HG03457 (cell line): ENCODE results near the gene ANG.
"Not testable (repeated sequence)": the region's sequence is repeated elsewhere in the genome, so short reads cannot be mapped to it uniquely, and the experiment has no call there.

Experiments
- ATAC-seq: cut with Tn5 transposase; IDR thresholded peaks from one replicate; pipeline ENCODE4 v1.9.1; 2021; ENCODE audit warnings: moderate number of reproducible peaks; ENCODE audit not compliant: unreplicated experiment

Gene ANG

GRCh38 chr14:20688167-20688839 lies at the start of gene ANG:
Gene ANG (plus strand): TSS chr14:20688764. CDS start chr14:20693565, 4,801 bp downstream.
- no peak for ATAC-seq

- ATAC-seq: no peak
Observed at GRCh38 chr14:20641591-20641990, 47.0 kb upstream of the ANG start, which contains the start of gene OR6S1. Gene OR6S1 (minus strand): TSS chr14:20641691. CDS start chr14:20641691, 0 bp downstream.

DNA sequence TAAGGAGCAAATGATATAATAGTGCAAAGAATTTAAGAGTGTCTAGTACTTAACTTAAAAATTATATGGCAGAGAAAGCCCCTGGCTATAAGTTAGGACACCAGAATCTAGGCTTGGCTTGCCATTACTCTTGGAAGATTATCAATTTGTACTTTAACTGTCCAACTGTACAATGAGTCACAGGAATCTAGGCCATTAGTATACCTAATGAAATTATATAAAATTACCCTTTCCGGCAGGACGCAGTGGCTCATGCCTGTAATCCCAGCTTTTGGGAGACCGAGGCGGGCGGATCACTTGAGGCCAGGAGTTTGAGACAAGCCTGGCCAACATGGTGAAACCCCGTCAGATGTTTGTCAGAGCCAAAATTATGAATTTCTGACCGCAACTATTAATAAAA lies 46.4 kb upstream of the ANG start:
- ATAC-seq: no peak

- ATAC-seq: not testable (repeated sequence)
Observed at GRCh38 chr14:20642755-20643154, 45.8 kb upstream of the ANG start.

DNA sequence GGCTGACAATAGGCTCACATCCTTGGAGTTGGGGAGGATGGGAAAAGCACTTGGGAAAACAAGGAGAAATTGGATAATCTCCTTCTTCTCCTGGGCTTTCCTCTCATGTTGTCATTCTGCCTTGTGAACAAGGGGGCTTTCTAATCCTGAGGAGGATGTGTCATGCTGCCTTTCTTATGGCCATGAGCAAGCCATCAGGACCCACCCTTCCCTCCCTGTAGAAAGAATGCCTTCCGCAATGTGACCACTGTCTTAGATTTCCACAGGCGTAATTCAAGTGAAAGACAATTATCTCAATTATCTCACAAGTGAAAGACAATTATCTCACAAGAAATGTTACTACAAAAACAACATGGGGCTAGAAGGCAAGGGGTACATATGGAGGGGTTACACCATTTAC lies 44.0 kb upstream of the ANG start:
- ATAC-seq: no peak

GRCh38 chr14:20645481-20645880 lies 43.1 kb upstream of the ANG start:
- ATAC-seq: no peak

DNA sequence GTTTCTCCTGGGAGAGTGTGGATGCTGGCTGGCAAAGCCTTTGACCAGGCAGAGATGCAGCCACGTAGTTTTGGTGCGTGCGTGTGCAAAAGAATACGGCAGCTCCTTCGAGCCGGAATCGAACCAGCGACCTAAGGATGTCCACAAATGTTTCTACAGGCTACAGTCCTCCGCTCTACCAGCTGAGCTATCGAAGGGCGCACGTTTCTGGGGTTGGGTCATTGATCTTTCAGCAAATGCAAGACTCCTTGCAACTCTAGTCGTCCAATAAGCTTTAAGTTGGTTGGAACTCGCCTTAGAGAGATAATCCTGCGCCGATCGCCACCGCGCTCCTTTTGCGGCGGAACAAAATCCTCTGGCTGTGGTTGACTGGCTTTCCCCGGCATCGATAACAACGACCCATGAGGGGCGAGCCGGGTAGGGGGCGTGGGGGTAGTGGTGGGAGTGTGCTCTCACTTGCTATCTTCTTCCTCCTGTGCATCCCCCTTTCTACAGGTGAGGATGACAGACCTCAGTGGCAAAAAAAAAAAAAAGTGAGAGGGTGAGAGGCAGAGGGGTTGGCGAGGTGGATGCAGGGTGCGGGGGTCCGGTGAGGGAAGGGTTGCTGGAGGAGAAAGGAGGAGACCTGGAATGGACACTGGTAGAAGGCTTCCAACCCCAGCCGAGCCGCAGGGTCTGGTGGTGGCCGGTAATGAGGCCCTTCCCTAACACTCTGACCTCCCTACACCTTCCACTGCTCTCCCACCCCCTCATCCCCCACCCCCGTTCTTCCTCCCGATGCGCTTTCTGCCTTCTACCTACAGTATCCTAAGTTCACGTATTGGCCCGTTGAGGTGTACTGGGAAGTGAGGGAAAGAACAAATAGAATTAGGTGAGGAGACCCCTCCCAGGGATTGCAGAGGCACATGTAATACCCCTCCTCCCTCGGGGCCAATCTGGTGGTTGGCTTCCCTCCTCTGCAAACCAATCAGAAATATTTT lies 35.3 kb upstream of the ANG start:
- ATAC-seq: no peak

DNA sequence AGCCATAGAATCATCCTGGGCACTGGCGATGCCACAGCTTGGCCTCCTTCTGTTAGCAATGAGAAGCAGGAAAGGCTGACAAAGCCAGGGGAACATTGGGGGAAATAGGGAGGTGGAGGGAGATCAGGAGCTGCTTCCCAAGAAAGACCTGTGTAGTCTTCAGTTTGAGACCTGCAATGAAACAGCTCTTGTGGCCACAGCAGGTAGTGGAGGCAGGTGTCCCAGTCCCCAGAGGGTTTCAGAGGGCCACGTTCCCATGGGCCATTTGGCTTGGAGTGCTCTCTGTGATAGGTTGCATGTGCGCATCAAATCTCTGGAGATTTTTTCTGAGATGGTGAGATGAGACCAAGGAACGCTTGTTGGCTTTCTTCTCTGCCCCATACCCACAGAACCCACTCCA lies 32.7 kb upstream of the ANG start:
- no peak for ATAC-seq

DNA sequence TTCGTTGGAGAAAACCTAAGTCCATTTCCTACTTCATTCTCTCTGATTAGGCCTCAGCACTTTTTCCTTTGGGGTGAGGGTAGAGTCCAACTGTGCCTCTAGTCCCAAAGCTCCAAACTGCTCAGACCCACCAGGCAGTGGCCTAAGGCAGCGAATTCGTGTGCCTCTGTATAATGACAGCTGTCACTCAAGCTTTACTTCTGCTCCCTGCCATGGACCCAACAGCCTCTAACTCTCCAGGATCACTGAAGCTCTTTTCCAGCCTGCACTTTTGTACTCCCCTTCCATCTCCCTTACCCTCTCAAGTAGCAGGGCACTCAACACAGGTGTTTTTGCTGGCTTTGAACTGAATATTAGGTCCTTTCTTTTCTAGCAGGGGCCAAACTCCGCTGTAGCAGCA lies 32.3 kb upstream of the ANG start:
- no peak for ATAC-seq

DNA sequence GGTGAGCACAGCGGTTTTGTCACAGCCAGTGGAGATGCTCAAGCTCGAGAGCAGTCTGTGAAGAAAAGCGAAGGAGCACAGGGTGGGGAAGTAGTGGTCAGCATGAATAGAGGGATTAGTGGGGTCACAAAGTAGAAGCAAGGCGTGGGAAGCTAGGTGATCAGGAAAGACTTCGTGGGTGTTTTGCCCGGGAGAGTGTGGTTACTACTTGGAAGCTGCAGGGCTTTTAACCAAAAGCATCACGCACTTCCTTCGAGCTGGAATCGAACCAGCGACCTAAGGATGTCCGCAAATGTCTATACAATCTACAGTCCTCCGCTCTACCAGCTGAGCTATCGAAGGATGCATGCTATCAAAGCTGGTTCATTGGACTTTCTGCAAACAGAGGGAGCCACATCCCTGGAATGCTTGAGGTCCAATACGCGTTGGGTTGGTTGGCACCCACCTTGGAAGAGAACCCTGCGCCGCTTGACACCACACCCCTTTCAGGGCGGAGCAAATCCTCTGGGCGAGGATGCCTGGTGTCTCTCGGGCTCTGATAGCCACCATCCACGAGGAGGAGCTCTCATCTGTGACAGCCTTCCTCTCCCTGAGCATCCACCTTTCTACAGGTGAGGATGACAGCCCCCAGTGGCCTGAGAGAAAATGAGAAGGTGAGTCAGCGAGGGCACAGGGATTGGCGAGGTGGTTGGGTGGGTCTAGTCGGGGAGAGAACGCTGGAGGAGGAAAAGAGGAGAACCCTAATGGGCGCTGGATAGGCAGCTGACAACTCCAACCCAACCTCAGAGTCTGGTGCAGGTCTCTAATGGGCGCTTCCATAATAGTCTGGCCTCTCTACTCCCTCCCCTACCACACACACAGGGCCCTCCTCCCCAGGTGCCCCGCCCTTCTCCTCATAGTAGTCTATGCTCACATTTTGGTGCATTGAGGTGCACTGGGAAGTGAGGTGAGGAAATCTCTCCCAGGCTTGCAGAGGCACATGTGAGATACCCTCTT lies 31.1 kb upstream of the ANG start:
- no peak for ATAC-seq

DNA sequence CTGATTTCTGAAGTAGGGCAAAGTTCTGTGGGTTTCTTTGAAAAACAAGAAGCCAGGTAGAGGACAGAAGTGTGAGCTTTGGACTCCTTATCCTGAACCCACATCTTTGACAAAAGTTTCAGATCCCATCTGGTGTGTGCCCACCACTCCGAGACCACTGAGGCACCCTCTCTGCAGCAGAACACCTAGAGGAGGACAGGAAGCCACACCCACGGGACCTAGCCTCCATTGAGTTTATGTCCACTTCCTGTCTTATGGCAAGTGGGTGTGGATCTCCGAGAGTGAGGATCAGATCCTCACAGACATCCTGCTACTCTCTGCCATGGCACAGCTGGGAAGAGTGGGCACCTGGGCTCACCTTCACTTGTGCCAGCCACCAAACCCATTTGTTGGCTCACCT lies 30.3 kb upstream of the ANG start:
- ATAC-seq: no peak

DNA sequence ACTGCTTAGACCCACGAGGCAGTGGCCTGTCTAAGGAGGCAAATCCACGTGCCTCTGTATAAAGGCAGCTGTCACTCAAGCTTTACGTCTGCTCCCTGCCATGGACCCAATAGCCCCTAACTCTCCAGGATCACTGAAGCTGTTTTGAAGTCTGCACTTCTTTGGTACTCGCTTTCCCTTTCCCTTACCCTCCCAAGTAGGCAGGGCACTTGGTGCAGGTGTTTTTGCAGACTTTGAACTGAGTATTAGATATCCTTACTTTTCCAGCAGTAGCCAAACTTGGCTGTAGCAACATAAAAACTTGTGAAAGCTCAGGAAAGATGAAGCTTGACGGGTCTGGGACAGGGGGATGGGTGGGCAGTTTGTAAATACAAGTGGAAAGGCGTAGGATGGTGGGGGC lies 29.2 kb upstream of the ANG start:
- ATAC-seq: no peak

DNA sequence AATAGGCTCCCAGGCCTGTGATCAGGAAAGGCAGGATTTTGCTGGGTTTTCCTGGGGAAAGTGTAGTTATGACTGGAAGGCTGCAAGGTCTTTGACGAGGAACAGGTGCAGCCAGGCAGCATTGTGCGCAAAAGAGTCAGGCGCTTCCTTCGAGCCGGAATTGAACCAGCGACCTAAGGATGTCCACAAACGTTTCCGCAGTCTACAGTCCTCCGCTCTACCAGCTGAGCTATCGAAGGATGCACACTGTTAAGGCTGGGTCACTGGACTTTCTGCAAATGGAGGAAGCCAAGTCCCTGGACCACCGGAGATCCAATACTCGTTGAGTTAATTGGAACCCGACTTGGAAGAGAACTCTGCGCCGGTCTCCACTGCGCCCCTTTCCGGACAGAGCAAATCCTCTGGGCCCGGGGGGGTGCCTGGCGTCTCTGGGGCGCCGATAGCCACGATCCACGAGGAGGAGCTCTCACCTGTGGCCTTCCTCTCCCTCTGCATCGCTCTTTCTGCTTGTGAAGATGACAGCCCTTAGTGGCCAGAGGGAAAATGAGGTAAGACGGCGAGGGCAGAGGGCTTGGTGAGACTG lies 28.7 kb upstream of the ANG start:
- no peak for ATAC-seq

- no peak for ATAC-seq
Observed at GRCh38 chr14:20661197-20661596, 27.4 kb upstream of the ANG start.

DNA sequence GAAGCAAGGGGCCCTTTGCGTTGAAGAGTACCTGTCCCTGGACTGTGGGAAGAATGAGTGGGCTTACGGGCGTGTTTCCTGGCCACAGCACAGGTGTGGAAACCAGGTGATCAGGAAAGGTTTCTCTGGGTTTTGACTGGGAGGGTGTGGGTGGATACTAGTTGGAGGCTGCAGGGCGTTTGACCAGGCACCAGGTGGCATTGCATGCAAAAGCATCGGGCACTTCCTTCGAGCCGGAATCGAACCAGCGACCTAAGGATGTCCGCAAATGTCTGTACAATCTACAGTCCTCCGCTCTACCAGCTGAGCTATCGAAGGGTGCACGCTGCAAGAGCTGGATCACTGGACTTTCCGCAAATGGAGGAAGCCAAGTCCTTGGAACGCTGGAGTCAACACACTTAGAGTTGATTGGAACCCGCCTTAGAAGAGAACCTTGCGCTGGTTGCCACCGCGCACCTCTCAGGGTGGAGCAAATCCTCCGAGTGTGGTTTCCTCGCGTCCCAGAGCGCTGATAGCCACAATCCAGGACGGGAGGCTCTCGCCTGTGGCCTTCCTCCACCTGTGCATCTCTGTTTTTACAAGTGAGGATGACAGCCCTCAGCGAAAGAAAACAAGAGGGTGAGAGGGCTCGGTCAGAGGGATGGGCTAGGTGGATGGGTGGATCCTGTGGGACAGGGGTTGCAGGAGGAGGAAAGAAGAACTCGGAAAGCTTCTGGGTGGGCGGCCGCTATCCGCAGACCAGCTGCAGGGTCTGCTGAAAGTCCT lies 25.4 kb upstream of the ANG start:
- peak; percentile 46 for ATAC-seq

DNA sequence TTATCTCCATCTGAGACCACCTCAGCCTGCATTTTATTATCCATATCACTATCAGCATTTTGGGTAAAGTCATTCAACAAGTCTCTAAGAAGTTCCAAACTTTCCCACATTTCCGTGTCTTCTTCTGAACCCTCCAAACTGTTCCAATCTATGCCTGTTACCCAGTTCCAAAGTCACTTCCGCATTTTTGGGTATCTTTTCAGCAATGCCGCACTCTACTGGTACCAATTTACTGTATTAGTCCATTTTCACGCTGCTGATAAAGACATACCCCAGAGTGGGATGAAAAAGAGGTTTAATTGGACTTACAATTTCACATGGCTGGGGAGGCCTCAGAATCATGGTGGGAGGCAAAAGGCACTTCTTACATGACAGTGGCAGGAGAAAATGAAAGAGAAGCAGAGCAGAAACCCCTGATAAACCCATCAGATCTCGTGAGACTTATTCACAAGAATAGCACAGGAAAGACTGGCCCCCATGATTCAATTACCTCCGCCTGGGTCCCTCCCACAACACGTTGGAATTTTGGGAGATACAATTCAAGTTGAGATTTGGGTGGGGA lies 22.1 kb upstream of the ANG start:
- ATAC-seq: not testable (repeated sequence)

- peak; percentile 63 for ATAC-seq
Observed at GRCh38 chr14:20667957-20668356, 20.6 kb upstream of the ANG start.

- ATAC-seq: no peak
Observed at GRCh38 chr14:20668969-20669368, 19.6 kb upstream of the ANG start.

- ATAC-seq: no peak
Observed at GRCh38 chr14:20671597-20672283, 16.8 kb upstream of the ANG start.
